Retinal pigment epithelial cell (primary cell): ENCODE measurements around the gene LBR.

Experiments used
- DNase-seq: peaks from one replicate; pipeline ENCODE4 v3.0.0-alpha.2; 2010; ENCODE audit warnings: low read depth
- H3K4me3 ChIP-seq: 2 replicates; pipeline ENCODE4 v1.5.1; 2011; ENCODE audit warnings: mild to moderate bottlenecking, low read length, control low read depth, moderate library complexity
- CTCF ChIP-seq: conservative IDR thresholded peaks from 2 replicates; pipeline ENCODE4 v1.5.1; 2011; ENCODE audit warnings: low read depth, low read length, control low read depth, inconsistent platforms

Gene LBR

GRCh38 chr1:225437710-225438437, 10.0 kb upstream of the LBR start:
- TF ChIP-seq CTCF = peak; percentile 74
- no peak overlapping the region for H3K4me3 ChIP-seq
- DNase-seq = no peak

GRCh38 chr1:225435957-225436392, 8.1 kb upstream of the LBR start:
- TF ChIP-seq CTCF = no peak
- no peak for DNase-seq
- no peak overlapping the region for H3K4me3 ChIP-seq

- H3K4me3 ChIP-seq = no peak overlapping the region
- no peak for DNase-seq
- TF ChIP-seq CTCF = no peak
Observed at GRCh38 chr1:225435487-225435886, 7.6 kb upstream of the LBR start.

GRCh38 chr1:225435076-225435475, 7.2 kb upstream of the LBR start:
- no peak for TF ChIP-seq CTCF
- no peak overlapping the region for H3K4me3 ChIP-seq
- DNase-seq = no peak

- DNase-seq = no peak
- no peak for TF ChIP-seq CTCF
- H3K4me3 ChIP-seq = no peak overlapping the region
Observed at GRCh38 chr1:225434046-225434445, 6.2 kb upstream of the LBR start.

GRCh38 chr1:225431081-225431863, 3.4 kb upstream of the LBR start:
- DNase-seq = no peak
- no peak overlapping the region for H3K4me3 ChIP-seq
- TF ChIP-seq CTCF = no peak

GRCh38 chr1:225430301-225430700, 2.5 kb upstream of the LBR start:
- DNase-seq = no peak
- no peak overlapping the region for H3K4me3 ChIP-seq
- TF ChIP-seq CTCF = no peak
